ENCODE results near the gene PALM. TPM values are rescaled to one million over a fixed set of nuclear protein-coding genes. Genes with fewer than 3 reads are reported as not detected.

PALM gene
- total RNA-seq, 3 donors from 2014 or later: 16.1 to 61.0 (median 35.1) TPM

DNA sequence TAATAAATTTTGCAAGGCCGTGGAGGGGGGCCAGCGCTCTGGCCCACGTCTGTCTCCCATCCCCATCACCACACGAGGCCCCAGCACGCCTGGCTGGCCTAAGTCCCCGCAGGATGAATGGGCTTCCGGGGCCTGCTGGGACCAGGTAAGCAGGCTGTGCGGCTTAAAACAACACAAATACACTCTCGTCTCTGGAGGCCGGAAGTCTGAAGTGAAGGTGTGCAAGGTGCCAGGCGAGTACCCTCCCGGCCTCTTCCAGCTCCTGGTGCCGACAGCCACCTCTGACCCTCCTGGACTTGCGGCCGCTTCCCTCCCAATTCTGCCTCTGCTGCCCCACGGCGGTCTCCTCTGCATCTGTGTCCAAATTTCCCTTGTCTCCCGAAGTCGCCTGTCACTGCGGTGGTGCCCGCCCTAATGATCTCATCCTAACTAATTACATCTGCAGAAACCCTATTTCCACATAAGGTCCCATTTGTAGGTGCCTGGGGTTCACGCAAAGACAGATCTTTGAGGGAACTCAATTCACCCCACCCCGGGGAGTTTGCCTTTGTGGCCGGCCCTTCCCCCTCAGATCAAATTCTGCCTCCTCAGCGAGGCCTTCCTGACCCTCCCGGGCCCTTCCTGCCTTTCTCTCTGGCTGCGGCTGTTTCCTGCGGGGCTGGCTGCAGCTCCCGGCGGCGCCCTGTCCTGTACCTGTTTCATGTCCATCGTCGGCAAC, 80.4 kb downstream of the PALM start:
- Histone ChIP-seq H3K36me3 (no peaks in the 10 kb centered on the region), H3K4me1 (no peaks in the 10 kb centered on the region), H3K27ac (peak overlapping the region in 1 of 2 donors; percentile 48), H3K9me3 (no peaks in the 10 kb centered on the region), H3K4me3 (peak overlapping the region in 1 of 3 donors; percentile 22), H3K27me3 (no peaks in the 10 kb centered on the region)
- TF ChIP-seq POLR2AphosphoS5 (IDR thresholded peaks at IDR 0.05) (no peak), POLR2A (IDR thresholded peaks at IDR 0.05) (no peak)
- TF ChIP-seq, protein P1, sequence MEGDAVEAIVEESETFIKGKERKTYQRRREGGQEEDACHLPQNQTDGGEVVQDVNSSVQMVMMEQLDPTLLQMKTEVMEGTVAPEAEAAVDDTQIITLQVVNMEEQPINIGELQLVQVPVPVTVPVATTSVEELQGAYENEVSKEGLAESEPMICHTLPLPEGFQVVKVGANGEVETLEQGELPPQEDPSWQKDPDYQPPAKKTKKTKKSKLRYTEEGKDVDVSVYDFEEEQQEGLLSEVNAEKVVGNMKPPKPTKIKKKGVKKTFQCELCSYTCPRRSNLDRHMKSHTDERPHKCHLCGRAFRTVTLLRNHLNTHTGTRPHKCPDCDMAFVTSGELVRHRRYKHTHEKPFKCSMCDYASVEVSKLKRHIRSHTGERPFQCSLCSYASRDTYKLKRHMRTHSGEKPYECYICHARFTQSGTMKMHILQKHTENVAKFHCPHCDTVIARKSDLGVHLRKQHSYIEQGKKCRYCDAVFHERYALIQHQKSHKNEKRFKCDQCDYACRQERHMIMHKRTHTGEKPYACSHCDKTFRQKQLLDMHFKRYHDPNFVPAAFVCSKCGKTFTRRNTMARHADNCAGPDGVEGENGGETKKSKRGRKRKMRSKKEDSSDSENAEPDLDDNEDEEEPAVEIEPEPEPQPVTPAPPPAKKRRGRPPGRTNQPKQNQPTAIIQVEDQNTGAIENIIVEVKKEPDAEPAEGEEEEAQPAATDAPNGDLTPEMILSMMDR (IDR thresholded peaks at IDR 0.05): no peak
- no peak for DNase-seq (ENCODE audit: low spot score in 2 of 2)
- intact Hi-C loops (cut with DNase I; ENCODE audit: low total_unique reads): no loop called here

- Histone ChIP-seq H3K9me3 (no peaks in the 10 kb centered on the region), H3K36me3 (no peaks in the 10 kb centered on the region), H3K27ac (peak overlapping the region in 1 of 2 donors; percentile 48), H3K4me1 (no peaks in the 10 kb centered on the region), H3K4me3 (peak overlapping the region in 1 of 3 donors; percentile 22), H3K27me3 (no peaks in the 10 kb centered on the region)
- no peak for DNase-seq (ENCODE audit: low spot score in 2 of 2)
- intact Hi-C loops (cut with DNase I; ENCODE audit: low total_unique reads): no loop called here
- no peak for TF ChIP-seq POLR2A (IDR thresholded peaks at IDR 0.05)
- no peak for TF ChIP-seq POLR2AphosphoS5 (IDR thresholded peaks at IDR 0.05)
- TF ChIP-seq, protein P1 (IDR thresholded peaks at IDR 0.05): no peak
Measured at GRCh38 chr19:789701-790060, 80.9 kb downstream of the PALM start.

DNA sequence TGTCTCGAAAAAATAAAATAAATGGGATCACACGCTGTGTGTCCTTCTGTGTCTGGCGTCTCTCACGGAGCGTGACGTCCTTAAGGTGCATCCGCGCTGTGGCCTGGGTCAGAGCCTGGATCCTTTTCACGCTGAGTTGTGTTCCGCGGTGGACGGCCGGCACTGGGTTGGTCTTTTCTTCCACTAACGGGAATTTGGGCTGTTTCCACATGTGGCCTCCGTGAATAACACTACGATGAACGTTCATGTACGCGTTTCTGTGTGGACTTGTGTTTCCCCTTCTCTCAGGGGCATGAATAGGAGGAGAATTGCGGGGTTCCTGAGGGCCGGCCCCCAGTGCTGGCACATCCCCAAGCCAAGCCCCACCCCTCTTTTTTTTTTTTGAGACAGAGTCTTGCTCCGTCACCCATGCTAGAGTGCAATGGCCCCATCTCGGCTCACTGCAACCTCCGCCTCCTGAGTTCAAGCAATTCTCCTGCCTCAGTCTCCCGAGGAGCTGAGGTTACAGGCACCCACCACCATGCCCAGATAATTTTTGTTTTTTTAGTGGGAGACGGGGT, 82.4 kb downstream of the PALM start:
- no peaks in the 10 kb centered on the region for H3K9me3 ChIP-seq
- TF ChIP-seq POLR2A (IDR thresholded peaks at IDR 0.05): no peak
- no peak for TF ChIP-seq POLR2AphosphoS5 (IDR thresholded peaks at IDR 0.05)
- TF ChIP-seq, protein P1 (IDR thresholded peaks at IDR 0.05): no peak
- intact Hi-C loops (cut with DNase I; ENCODE audit: low total_unique reads): no loop called here
- peak overlapping the region in 1 of 2 donors; percentile 52 for H3K27ac ChIP-seq
- no peaks in the 10 kb centered on the region for H3K36me3 ChIP-seq
- H3K4me1 ChIP-seq: peaks cover 0 to 4% of the 10 kb centered on the region in 2 donors
- H3K27me3 ChIP-seq: no peaks in the 10 kb centered on the region
- H3K4me3 ChIP-seq: no peak overlapping the region
- no peak for DNase-seq (ENCODE audit: low spot score in 2 of 2)

DNA sequence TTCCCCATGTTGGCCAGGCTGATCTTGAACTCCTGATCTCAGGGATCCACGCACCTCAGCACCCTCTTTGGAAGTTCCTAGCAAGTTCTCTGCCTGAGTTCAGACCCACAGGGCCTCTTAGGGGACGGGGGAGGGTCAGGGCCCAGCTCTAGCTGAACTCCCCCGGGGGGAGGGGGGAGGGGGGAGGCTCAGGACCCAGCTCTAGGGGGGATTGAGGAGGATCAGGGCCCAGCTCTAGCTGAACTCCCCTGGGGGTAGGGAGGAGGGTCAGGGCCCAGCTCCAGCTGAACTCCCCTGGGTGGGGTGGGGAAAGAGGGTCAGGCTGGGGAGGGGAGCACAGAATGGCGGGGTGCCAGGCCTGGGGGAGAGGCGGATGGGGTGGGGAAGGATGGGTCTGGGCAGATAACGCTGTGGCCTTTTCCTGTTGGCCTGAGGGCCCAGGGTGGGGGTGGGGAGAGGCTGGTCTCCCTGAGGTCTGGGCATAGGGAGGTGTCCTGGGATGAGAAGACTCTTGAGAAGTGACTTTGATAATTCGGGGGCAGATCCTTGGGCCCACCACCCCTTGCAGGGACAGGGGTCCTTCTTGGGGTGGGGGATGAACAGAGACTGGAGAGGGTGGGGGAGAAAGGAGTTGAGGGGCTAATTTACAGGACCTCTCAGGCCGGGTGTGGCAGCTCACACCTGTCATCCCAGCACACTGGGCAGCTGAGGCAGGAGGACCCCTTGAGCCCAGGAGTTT, 83.0 kb downstream of the PALM start:
- Histone ChIP-seq H3K36me3 (no peaks in the 10 kb centered on the region), H3K9me3 (no peaks in the 10 kb centered on the region), H3K4me1 (peaks cover 0 to 5% of the 10 kb centered on the region in 2 donors), H3K27ac (peak overlapping the region in 1 of 2 donors; percentile 52), H3K27me3 (no peaks in the 10 kb centered on the region), H3K4me3 (no peak overlapping the region)
- TF ChIP-seq POLR2AphosphoS5 (IDR thresholded peaks at IDR 0.05) (no peak), POLR2A (IDR thresholded peaks at IDR 0.05) (no peak)
- TF ChIP-seq, protein P1 (IDR thresholded peaks at IDR 0.05): no peak
- DNase-seq (ENCODE audit: low spot score in 2 of 2): no peak
- intact Hi-C loops (cut with DNase I; ENCODE audit: low total_unique reads): no loop called here
